Sigmoid colon (tissue), 7 donors: ENCODE results near the gene KIF3B. TPM values are rescaled to one million over a fixed set of nuclear protein-coding genes. Genes with fewer than 3 reads are reported as not detected.

ENCODE experiments used
- DNase-seq: peaks from one replicate; pipeline ENCODE4 v3.0.0-alpha.2; 2019
- H3K27ac ChIP-seq, 4 donors: fragments of 200-600 bp; sonication (generic); one replicate each; pipeline ENCODE4 v1.5.1; 2016 to 2019; ENCODE audit warnings: mild to moderate bottlenecking in 1 of 4
- H3K27me3 ChIP-seq, 3 donors: fragments of 200-600 bp; sonication (generic); one replicate each; pipeline ENCODE4 v1.5.1; 2019; ENCODE audit warnings: mild to moderate bottlenecking in 1 of 3
- H3K36me3 ChIP-seq, 4 donors: fragments of 200-600 bp; sonication (generic); one replicate each; pipeline ENCODE4 v1.5.1; 2016 to 2019
- H3K4me1 ChIP-seq, 4 donors: fragments of 200-600 bp; sonication (generic); one replicate each; pipeline ENCODE4 v1.5.1; 2017 to 2019
- H3K4me3 ChIP-seq, 4 donors: fragments of 200-600 bp; sonication (generic); one replicate each; pipeline ENCODE4 v1.5.1; 2017 to 2019; ENCODE audit warnings: mild to moderate bottlenecking in 2 of 4, moderate library complexity in 1 of 4
- H3K9me3 ChIP-seq, 4 donors: fragments of 200-600 bp in 3 of 4; sonication (generic) in 3 of 4; one replicate each; pipeline versions ENCODE4 v1.5.1 to v1.6.1; 2013 to 2019
- CTCF ChIP-seq, 4 experiments: fragments of 450-650 bp in 3 of 4; fragments of 200-600 bp in 1 of 4; IDR thresholded peaks; one replicate each; pipeline ENCODE4 v1.5.1; 2016 to 2019; ENCODE audit warnings: antibody characterized with exemption in 4 of 4, mild to moderate bottlenecking in 3 of 4, moderate library complexity in 2 of 4
- EP300 ChIP-seq, 4 donors: sonication (generic); formaldehyde crosslinking; IDR thresholded peaks; one replicate each; pipeline ENCODE4 v1.6.1; 2017; ENCODE audit warnings: antibody characterized with exemption in 4 of 4
- POLR2A ChIP-seq, 2 donors: fragments of 450-650 bp; IDR thresholded peaks; one replicate each; pipeline ENCODE4 v1.6.1; 2016; ENCODE audit warnings: antibody characterized with exemption in 2 of 2, mild to moderate bottlenecking in 2 of 2, moderate library complexity in 2 of 2
- POLR2AphosphoS5 ChIP-seq, 4 donors: sonication (generic); formaldehyde crosslinking; IDR thresholded peaks; one replicate each; pipeline ENCODE4 v1.6.1; 2017; ENCODE audit warnings: antibody characterized with exemption in 4 of 4
- WGBS, 2 donors: extraction: QIAGEN DNeasy Blood & Tissue Kit; methylation state at CpG; one replicate each; pipeline ENCODE4 v1.1.7; 2013; 5-methylcytosine and 5-hydroxymethylcytosine counted together
- intact Hi-C: fragments of 100-400 bp; cut with DNase I; formaldehyde crosslinking; loops from one replicate; pipeline ENCODE4 v1.15.1; 2023
- polyA plus RNA-seq, 3 donors: library from polyadenylated mRNA; stranded (reverse); fragments of 200-250 nt; gene quantifications; one replicate each; pipeline ENCODE4 v1.2.3, GENCODE V29; 2013
- total RNA-seq, 4 donors: library from RNA; depleted of rRNA; stranded (reverse); fragments of >200 nt; gene quantifications; one replicate each; pipeline ENCODE4 v1.1.0, GENCODE V29; 2016
- donor health status: healthy with polysubstance abuse.
- donor health status: Bipolar disorder and iron deficiency.
- donor health status: healthy.

Gene KIF3B
- total RNA-seq = 10 to 100 TPM; 16.1 to 25.8 (median 18.6) TPM
- 10 to 100 TPM; 25.8 to 45.8 (median 29.4) TPM for polyA plus RNA-seq

GRCh38 chr20:32277361-32278198, at the start of gene KIF3B:
TSS of gene KIF3B (plus strand) at chr20:32277651. CDS start at chr20:32309778, 32,127 bp downstream.
- Histone ChIP-seq H3K36me3 (no peaks in the 10 kb centered on the region), H3K4me3 (peak within 1 kb of the TSS; percentile 63 to 91 (median 74)), H3K9me3 (no peaks in the 10 kb centered on the region), H3K4me1 (peaks cover 0 to 16% (median 16%) of the 10 kb centered on the region in 4 donors), H3K27ac (peak within 1 kb of the TSS; percentile 75 to 83 (median 76)), H3K27me3 (no peaks in the 10 kb centered on the region)
- intact Hi-C loops = loop anchor here (5.0 kb wide), 4 partner anchors 70 to 205 kb away; partner anchors contain the start of genes ASXL1, PLAGL2 and POFUT1
- 1 to 2% methylated on average over 62 of the region's 62 CpGs for WGBS, 2 donors
- TF ChIP-seq POLR2A (IDR thresholded peaks at IDR 0.05) (no peak), POLR2AphosphoS5 (IDR thresholded peaks at IDR 0.05) (peak; percentile 35 to 74 (median 66)), CTCF (IDR thresholded peaks at IDR 0.05) (no peak), EP300 (IDR thresholded peaks at IDR 0.05) (peak in 1 of 4 donors; percentile 17)
- DNase-seq = peak; percentile 94

GRCh38 chr20:32227744-32228688, 49.4 kb upstream of the KIF3B start:
- H3K27ac ChIP-seq = peak overlapping the region in 1 of 4 donors; percentile 29

GRCh38 chr20:32229251-32229747, 48.2 kb upstream of the KIF3B start:
- 30 to 73% methylated on average over 5 of the region's 5 CpGs for whole genome bisulfite sequencing, 2 donors
- H3K36me3 ChIP-seq = peaks cover 4 to 68% (median 42%) of the 10 kb centered on the region in 4 donors
- intact Hi-C loops = no loop called here
- DNase-seq = no peak
- H3K4me3 ChIP-seq = no peak overlapping the region
- TF ChIP-seq POLR2A (IDR thresholded peaks at IDR 0.05) (no peak), EP300 (IDR thresholded peaks at IDR 0.05) (no peak), CTCF (IDR thresholded peaks at IDR 0.05) (no peak), POLR2AphosphoS5 (IDR thresholded peaks at IDR 0.05) (no peak)
- H3K27me3 ChIP-seq = no peaks in the 10 kb centered on the region
- no peak overlapping the region for H3K27ac ChIP-seq
- H3K9me3 ChIP-seq = no peaks in the 10 kb centered on the region
- H3K4me1 ChIP-seq = no peaks in the 10 kb centered on the region

More at GRCh38 chr20:32227744-32228688, 49.4 kb upstream of the KIF3B start:
- TF ChIP-seq EP300 (IDR thresholded peaks at IDR 0.05) (no peak), CTCF (IDR thresholded peaks at IDR 0.05) (no peak), POLR2A (IDR thresholded peaks at IDR 0.05) (no peak), POLR2AphosphoS5 (IDR thresholded peaks at IDR 0.05) (no peak)
- Histone ChIP-seq H3K4me1 (no peaks in the 10 kb centered on the region), H3K4me3 (no peak overlapping the region), H3K36me3 (peaks cover 4 to 70% (median 40%) of the 10 kb centered on the region in 4 donors), H3K9me3 (no peaks in the 10 kb centered on the region), H3K27me3 (no peaks in the 10 kb centered on the region)
- DNase-seq = no peak
- intact Hi-C loops = no loop called here
- WGBS, 2 donors = 18 to 72% methylated on average over 22 of the region's 22 CpGs

- no peaks in the 10 kb centered on the region for H3K4me1 ChIP-seq
- WGBS, 2 donors = 97% methylated on average over 13 of the region's 13 CpGs
Measured at GRCh38 chr20:32230707-32231106, 46.7 kb upstream of the KIF3B start.

More at GRCh38 chr20:32230707-32231106, 46.7 kb upstream of the KIF3B start:
- TF ChIP-seq POLR2A (IDR thresholded peaks at IDR 0.05) (no peak), CTCF (IDR thresholded peaks at IDR 0.05) (no peak), POLR2AphosphoS5 (IDR thresholded peaks at IDR 0.05) (no peak), EP300 (IDR thresholded peaks at IDR 0.05) (no peak)
- H3K27me3 ChIP-seq = no peaks in the 10 kb centered on the region
- H3K4me3 ChIP-seq = no peak overlapping the region
- no peaks in the 10 kb centered on the region for H3K9me3 ChIP-seq
- peaks cover 4 to 77% (median 48%) of the 10 kb centered on the region in 4 donors for H3K36me3 ChIP-seq
- DNase-seq = no peak
- no peak overlapping the region for H3K27ac ChIP-seq
- intact Hi-C loops = no loop called here
